ENCODE results near the gene SHQ1. TPM values are rescaled to one million over a fixed set of nuclear protein-coding genes. Genes with fewer than 3 reads are reported as not detected.

Gene SHQ1
- polyA plus RNA-seq, 1 experiment: 16.6 TPM

DNA sequence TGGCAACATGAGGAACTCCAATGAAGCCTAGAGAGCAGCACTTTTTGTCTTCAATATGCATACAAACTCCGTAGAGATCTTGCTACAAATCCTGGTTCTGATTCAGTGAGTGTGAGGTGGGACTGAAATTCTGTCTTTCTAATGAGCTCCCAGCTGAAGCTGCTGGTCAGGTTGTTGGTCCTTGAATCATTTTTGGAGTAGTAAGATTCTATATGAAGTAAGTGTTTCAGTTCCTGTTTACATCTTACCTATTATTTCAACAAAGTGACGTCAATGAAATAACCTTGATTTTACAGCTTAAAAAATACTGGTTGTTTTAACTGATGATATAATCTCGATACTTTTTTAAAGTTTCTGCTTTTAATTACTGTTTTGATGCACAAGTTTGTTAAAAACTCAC, 33.9 kb downstream of the SHQ1 start:
- DNase-seq (ENCODE audit: low read depth, low spot score): no peak
- POLR2A ChIA-PET: no interaction called here
- Histone ChIP-seq H3K27ac (ENCODE audit: low read depth, low read length) (no peak overlapping the region), H3K4me3 (ENCODE audit: low read depth, low read length) (no peak overlapping the region), H3K9me3 (ENCODE audit: control insufficient read depth, insufficient read depth, low read length) (no peaks in the 10 kb centered on the region), H3K27me3 (ENCODE audit: control insufficient read depth, insufficient read depth, low read length) (no peaks in the 10 kb centered on the region)
- CTCF ChIA-PET: no interaction called here
- TF ChIP-seq, protein P1, sequence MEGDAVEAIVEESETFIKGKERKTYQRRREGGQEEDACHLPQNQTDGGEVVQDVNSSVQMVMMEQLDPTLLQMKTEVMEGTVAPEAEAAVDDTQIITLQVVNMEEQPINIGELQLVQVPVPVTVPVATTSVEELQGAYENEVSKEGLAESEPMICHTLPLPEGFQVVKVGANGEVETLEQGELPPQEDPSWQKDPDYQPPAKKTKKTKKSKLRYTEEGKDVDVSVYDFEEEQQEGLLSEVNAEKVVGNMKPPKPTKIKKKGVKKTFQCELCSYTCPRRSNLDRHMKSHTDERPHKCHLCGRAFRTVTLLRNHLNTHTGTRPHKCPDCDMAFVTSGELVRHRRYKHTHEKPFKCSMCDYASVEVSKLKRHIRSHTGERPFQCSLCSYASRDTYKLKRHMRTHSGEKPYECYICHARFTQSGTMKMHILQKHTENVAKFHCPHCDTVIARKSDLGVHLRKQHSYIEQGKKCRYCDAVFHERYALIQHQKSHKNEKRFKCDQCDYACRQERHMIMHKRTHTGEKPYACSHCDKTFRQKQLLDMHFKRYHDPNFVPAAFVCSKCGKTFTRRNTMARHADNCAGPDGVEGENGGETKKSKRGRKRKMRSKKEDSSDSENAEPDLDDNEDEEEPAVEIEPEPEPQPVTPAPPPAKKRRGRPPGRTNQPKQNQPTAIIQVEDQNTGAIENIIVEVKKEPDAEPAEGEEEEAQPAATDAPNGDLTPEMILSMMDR (IDR thresholded peaks at IDR 0.05; ENCODE audit: low read depth, low read length): no peak

DNA sequence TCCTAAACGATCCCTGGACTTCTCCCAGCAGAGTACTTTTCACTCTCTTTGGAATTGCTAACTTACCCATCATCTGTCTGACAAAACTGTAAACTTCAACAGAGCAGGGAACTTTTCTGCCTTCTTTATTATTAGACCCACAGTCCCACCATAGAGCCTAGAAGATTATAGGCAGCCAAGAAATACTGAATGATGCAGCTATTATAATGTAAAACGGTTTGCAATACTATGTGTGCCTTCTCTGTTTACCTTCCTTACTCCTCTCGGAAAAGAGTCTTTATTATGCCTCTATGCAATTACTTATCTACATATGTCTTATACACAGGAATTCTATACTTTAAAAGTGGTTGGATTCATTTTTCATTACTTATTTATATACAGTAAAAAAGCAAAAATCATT, 36.0 kb downstream of the SHQ1 start:
- ChIA-PET CTCF (interaction anchor here (1.2 to 2.9 kb wide), 3 partner anchors 10 to 937 kb away, joined by 4 to 17 read pairs (median 9); no protein-coding TSS in a partner anchor), POLR2A (no interaction called here)
- TF ChIP-seq, protein P1 (IDR thresholded peaks at IDR 0.05; ENCODE audit: low read depth, low read length): no peak
- no peak for DNase-seq (ENCODE audit: low read depth, low spot score)
- H3K9me3 ChIP-seq (ENCODE audit: control insufficient read depth, insufficient read depth, low read length): no peaks in the 10 kb centered on the region
- H3K27me3 ChIP-seq (ENCODE audit: control insufficient read depth, insufficient read depth, low read length): no peaks in the 10 kb centered on the region
- no peak overlapping the region for H3K27ac ChIP-seq (ENCODE audit: low read depth, low read length)
- no peak overlapping the region for H3K4me3 ChIP-seq (ENCODE audit: low read depth, low read length)

DNA sequence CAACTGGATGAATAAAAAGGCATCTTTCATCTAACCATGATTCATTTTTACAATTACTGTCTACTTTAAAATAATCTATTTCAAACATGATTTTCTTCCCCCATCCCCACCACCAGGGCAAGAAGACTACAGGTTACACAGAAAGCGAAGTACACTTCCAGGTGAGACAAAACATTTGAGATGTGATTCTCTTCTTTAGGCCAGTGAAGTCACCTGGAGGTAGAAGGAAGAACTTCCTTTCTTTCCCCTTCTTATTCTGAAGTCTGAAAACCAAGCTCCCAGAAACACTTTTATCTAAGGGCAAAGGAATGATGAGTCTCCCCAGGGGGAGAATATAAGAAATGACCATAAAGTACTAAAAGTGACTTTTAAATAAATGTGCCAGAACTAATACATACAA, 36.7 kb downstream of the SHQ1 start:
- no peak overlapping the region for H3K4me3 ChIP-seq (ENCODE audit: low read depth, low read length)
- POLR2A ChIA-PET: no interaction called here
- CTCF ChIA-PET: interaction anchor here (1.2 to 2.9 kb wide), 4 partner anchors 11 to 936 kb away, joined by 4 to 17 read pairs (median 6); no protein-coding TSS in a partner anchor
- no peaks in the 10 kb centered on the region for H3K27me3 ChIP-seq (ENCODE audit: control insufficient read depth, insufficient read depth, low read length)
- H3K27ac ChIP-seq (ENCODE audit: low read depth, low read length): no peak overlapping the region
- TF ChIP-seq, protein P1 (IDR thresholded peaks at IDR 0.05; ENCODE audit: low read depth, low read length): no peak
- H3K9me3 ChIP-seq (ENCODE audit: control insufficient read depth, insufficient read depth, low read length): no peaks in the 10 kb centered on the region
- DNase-seq (ENCODE audit: low read depth, low spot score): no peak

DNA sequence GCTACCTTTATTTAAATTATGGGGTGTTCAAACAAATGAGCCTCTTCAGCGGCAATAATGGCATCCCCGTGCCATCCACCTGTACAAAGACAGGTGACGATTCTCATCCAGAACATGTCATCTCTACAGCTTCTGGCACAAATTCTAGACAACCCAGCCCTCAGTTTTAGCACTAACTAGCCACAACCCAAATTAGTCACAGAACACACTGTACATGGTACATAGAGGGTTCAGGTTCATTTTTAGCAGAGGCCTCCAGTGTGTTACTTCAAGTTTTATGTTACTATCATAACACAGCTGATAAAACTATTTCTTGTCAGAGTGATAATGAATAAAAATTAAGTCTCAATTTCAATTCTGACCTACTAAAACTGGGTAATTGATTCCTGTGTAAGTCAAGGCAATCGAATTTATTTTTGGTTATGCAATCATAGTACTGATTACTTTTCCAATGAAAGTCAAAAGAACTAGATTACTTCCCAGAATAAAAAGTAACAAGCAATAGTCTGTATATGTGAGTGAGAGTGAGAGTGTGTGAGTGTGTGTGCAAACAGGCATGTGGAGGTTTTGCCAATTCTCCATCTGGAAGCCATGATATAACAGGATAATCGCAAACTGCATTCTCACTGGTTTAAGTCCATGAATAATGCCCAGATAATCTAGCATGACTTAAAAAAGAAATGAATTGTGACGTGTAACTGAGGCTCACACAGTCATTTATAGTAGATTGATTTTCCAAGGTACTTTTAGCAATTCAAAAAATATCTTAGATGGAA, 37.4 kb downstream of the SHQ1 start:
- CTCF ChIA-PET: interaction anchor here (1.0 to 2.9 kb wide), 5 partner anchors 11 to 935 kb away, joined by 4 to 17 read pairs (median 6); no protein-coding TSS in a partner anchor
- DNase-seq (ENCODE audit: low read depth, low spot score): no peak
- POLR2A ChIA-PET: no interaction called here
- no peaks in the 10 kb centered on the region for H3K27me3 ChIP-seq (ENCODE audit: control insufficient read depth, insufficient read depth, low read length)
- H3K9me3 ChIP-seq (ENCODE audit: control insufficient read depth, insufficient read depth, low read length): no peaks in the 10 kb centered on the region
- TF ChIP-seq, protein P1 (IDR thresholded peaks at IDR 0.05; ENCODE audit: low read depth, low read length): no peak
- no peak overlapping the region for H3K4me3 ChIP-seq (ENCODE audit: low read depth, low read length)
- H3K27ac ChIP-seq (ENCODE audit: low read depth, low read length): no peak overlapping the region

DNA sequence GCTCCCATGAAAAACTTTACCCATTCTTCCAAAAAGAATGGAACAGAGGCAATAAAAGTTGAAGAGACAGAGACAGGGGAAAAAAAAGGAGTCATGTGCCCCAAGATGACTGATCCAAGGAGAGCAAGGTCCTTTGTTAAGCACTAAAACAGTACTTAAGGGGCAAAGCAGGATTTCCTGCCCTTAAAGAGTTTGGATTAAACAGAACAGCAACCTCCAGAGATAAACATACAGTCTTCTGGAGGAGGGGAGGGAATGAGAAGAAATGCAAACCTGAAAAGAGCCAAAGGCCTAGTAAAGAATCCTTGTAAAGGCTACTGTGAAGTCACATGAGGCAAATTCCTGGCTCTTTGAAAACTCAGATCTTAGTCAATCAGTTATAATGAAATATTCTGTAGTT, 38.2 kb downstream of the SHQ1 start:
- DNase-seq (ENCODE audit: low read depth, low spot score): no peak
- H3K27ac ChIP-seq (ENCODE audit: low read depth, low read length): no peak overlapping the region
- H3K27me3 ChIP-seq (ENCODE audit: control insufficient read depth, insufficient read depth, low read length): no peaks in the 10 kb centered on the region
- ChIA-PET CTCF (interaction anchor here (1.0 to 2.3 kb wide), 2 partner anchors 13 to 935 kb away, joined by 6 to 9 read pairs; no protein-coding TSS in a partner anchor), POLR2A (no interaction called here)
- no peaks in the 10 kb centered on the region for H3K9me3 ChIP-seq (ENCODE audit: control insufficient read depth, insufficient read depth, low read length)
- no peak overlapping the region for H3K4me3 ChIP-seq (ENCODE audit: low read depth, low read length)
- TF ChIP-seq, protein P1 (IDR thresholded peaks at IDR 0.05; ENCODE audit: low read depth, low read length): no peak

Data from AG04450 (cell line).